D721Med (cell line): Measurements from ENCODE around the gene TOR4A.

Source experiments
- DNase-seq: peaks from one replicate; pipeline ENCODE4 v3.0.0; 2011; ENCODE audit warnings: low spot score; ENCODE audit not compliant: insufficient read length
- FAIRE-seq: peaks from 2 replicates; lab custom pipeline; 2011; peaks lifted over from hg19 to GRCh38; lab: Jason Lieb, UNC
- CTCF ChIP-seq: IDR thresholded peaks from 2 replicates; pipeline ENCODE4 v1.5.1; 2012; ENCODE audit warnings: mild to moderate bottlenecking, control low read depth; ENCODE audit not compliant: insufficient read depth; ENCODE audit errors: missing control alignments

The TOR4A gene

GRCh38 chr9:137231372-137232039 lies 46.0 kb upstream of the TOR4A start:
- no peak for FAIRE-seq
- no peak for DNase-seq
- TF ChIP-seq CTCF, result no peak

- no peak for FAIRE-seq
- DNase-seq, result no peak
- no peak for TF ChIP-seq CTCF
Measured at GRCh38 chr9:137232101-137232500, 45.4 kb upstream of the TOR4A start.

- TF ChIP-seq CTCF, result no peak
- FAIRE-seq, result no peak
- no peak for DNase-seq
Measured at GRCh38 chr9:137232510-137232909, 45.0 kb upstream of the TOR4A start.

- no peak for TF ChIP-seq CTCF
- DNase-seq (no peak), FAIRE-seq (no peak)
Measured at GRCh38 chr9:137233143-137233980, 44.2 kb upstream of the TOR4A start.

- DNase-seq (no peak), FAIRE-seq (no peak)
- no peak for TF ChIP-seq CTCF
Measured at GRCh38 chr9:137234055-137234697, 43.4 kb upstream of the TOR4A start.

- no peak for FAIRE-seq
- DNase-seq, result no peak
- TF ChIP-seq CTCF, result no peak
Measured at GRCh38 chr9:137234758-137235423, 42.6 kb upstream of the TOR4A start.
